AG10803 (cell line): ENCODE results near the gene PEX5L.

ENCODE experiments used
- DNase-seq: peaks from one replicate; pipeline ENCODE4 v3.0.0; 2010; ENCODE audit warnings: low read depth
- H3K4me3 ChIP-seq: 2 replicates; pipeline ENCODE4 v1.5.1; 2011; ENCODE audit warnings: mild to moderate bottlenecking, low read length, control low read depth
- CTCF ChIP-seq: conservative IDR thresholded peaks from 2 replicates; pipeline ENCODE4 v1.5.1; 2011; ENCODE audit warnings: mild to moderate bottlenecking, low read length, control low read depth, inconsistent platforms

The PEX5L gene

GRCh38 chr3:179949412-179949811, 87.3 kb downstream of the PEX5L start:
- H3K4me3 ChIP-seq, result no peak overlapping the region
- no peak for TF ChIP-seq CTCF
- DNase-seq, result no peak

- DNase-seq, result no peak
- no peak for TF ChIP-seq CTCF
- H3K4me3 ChIP-seq, result no peak overlapping the region
These were observed 88.0 kb downstream of the PEX5L start for GRCh38 chr3:179948740-179949139.

GRCh38 chr3:179945569-179945968, 91.2 kb downstream of the PEX5L start:
- H3K4me3 ChIP-seq, result no peak overlapping the region
- TF ChIP-seq CTCF, result no peak
- no peak for DNase-seq

GRCh38 chr3:179943117-179943880, 93.4 kb downstream of the PEX5L start:
- no peak overlapping the region for H3K4me3 ChIP-seq
- TF ChIP-seq CTCF, result no peak
- DNase-seq, result no peak

- DNase-seq, result no peak
- peak overlapping the region; percentile 49 for H3K4me3 ChIP-seq
- no peak for TF ChIP-seq CTCF
These were observed 94.1 kb downstream of the PEX5L start for GRCh38 chr3:179942553-179943075.

GRCh38 chr3:179935710-179936109, 101.0 kb downstream of the PEX5L start:
- DNase-seq, result no peak
- no peak overlapping the region for H3K4me3 ChIP-seq
- TF ChIP-seq CTCF, result no peak

- no peak for DNase-seq
- no peak overlapping the region for H3K4me3 ChIP-seq
- TF ChIP-seq CTCF, result no peak
These were observed 102.8 kb downstream of the PEX5L start for GRCh38 chr3:179933914-179934313.
